ENCODE data around the gene CASZ1.
A peak's percentile ranks its signal among the peaks of the same experiment; 100 is the strongest.

CASZ1 gene

DNA sequence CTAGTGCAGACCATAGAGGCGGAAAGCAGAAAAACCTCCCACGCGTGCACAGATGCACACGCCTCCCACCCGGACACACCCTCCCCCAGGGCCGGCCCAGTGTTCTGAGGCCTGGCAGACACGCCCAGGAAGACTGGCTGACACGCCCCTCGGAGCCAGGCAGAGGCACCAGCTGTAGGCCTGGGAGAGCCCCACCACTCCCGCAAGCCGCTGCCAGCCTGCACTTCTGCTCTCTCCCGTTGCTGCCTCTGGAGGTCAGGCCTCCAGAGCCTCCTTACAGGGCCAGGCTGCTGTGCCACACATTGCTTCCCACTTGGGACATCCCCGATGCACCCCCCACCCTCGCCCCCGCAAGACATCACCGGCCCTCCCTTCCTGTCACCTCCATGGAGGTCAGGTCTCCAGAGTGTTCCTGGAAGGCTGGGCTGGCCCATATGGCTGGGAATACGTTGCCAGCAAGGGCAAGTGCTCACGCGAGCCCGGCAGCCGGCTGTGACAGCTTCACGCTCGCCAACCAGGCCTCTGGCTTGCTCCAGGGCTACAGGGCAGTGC lies 40.4 kb downstream of the CASZ1 start:
- peak; percentile 13 to 33 for DNase-seq (ENCODE audit: extremely low read depth in 1 of 2, low read depth in 1 of 2)

DNA sequence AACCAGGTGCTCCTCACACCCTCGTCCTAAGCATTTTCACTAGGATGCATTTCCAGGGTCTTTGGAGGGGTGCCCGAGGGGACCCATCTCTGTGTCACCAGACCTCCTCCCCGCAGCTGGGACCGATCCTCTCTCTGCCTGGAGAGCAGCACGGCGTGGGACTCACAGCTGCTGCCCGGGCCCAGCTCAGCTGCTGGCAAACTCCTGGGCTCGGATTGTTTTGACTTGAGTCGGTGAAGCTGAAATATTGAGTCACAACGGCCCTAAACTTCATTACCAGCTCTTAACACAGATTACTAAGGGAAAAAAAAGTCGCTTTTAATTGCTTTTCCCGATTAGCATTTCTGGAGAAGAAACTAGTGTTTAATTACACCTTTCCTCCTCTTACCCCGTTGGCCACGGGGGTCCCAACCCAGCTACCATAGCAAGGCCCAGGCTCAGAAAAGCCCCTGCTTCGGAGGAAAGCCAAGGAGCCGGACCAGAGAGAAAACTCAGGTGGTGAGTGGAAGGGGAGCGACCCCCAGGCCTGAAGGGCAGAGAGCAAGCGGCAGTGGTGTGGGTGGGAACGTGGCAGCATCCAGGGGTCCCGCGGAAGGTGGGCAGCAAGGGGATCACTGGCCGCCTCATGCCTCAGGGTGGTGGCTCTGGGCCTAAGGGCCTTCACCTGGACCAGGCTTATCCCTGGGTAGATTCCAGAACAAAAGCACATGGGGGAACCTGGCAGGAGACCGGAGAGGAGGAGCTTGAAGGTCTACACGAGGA lies 41.7 kb downstream of the CASZ1 start:
- no peak for DNase-seq (ENCODE audit: extremely low read depth in 1 of 2, low read depth in 1 of 2)

DNA sequence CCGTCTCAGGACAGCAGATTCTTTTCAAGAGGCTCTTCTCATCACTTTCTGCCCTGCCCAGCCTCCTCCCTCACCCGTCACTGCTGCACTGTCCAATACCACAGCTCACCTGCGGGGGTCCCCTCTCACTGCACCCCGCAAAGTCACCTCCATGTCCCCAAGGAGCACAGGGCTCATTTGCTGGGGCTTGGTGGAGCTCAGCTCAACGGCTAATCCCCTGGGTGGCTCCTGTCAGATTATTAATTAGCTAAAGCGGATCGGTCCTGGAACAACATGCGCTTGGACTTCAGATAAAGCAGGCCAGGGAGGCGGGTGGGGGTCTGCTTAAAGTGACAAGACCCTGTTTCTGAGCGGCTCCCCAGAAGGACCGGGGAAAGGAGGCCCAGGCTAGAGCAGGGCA lies 43.1 kb downstream of the CASZ1 start:
- DNase-seq (ENCODE audit: extremely low read depth in 1 of 2, low read depth in 1 of 2), result no peak

DNA sequence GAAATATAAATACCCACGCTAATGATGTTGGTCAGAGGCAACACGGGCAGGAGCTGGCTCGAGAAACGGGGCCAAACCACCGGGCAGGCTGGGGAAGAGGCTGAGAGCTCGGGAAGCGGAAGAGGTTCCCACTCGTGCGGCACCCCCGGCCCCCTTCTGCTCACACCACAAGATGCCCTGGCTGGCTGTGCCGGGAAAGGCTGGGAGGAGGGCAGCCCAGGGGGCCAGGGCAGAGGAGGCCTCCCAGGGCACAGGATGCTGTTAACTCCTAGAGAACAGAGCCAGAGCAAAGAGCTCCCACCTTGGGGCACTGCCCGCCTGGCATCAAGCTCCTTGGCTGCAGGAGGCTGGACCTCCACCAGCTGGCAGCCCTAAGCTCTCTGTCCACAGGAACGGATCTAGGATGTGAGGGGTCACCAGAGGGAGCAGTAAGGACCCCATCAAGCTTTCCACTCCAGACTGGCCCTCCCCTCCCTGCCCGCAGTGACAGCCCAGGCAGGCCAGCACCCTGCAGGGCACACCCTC lies 44.8 kb downstream of the CASZ1 start:
- no peak for DNase-seq (ENCODE audit: extremely low read depth in 1 of 2, low read depth in 1 of 2)

DNA sequence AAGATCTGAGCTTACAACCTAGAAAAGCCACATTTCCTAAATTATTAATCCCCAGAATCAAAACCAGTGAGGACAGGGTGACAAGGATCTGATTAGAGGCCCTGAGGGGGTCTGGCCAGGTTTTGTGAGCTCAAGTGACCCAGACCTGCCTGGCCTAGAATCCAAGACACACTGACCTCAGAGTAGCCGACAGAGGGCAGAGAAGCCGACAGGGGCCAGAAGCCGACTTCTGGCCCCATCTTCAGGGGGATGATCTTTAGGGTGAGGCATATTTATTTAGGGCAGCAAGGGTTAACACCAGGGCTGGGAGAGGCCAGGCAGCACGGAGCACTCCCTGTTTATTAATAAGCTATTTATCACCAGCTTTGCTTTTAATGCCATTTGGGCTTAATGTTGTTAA lies 45.3 kb downstream of the CASZ1 start:
- DNase-seq (ENCODE audit: extremely low read depth in 1 of 2, low read depth in 1 of 2), result no peak

DNA sequence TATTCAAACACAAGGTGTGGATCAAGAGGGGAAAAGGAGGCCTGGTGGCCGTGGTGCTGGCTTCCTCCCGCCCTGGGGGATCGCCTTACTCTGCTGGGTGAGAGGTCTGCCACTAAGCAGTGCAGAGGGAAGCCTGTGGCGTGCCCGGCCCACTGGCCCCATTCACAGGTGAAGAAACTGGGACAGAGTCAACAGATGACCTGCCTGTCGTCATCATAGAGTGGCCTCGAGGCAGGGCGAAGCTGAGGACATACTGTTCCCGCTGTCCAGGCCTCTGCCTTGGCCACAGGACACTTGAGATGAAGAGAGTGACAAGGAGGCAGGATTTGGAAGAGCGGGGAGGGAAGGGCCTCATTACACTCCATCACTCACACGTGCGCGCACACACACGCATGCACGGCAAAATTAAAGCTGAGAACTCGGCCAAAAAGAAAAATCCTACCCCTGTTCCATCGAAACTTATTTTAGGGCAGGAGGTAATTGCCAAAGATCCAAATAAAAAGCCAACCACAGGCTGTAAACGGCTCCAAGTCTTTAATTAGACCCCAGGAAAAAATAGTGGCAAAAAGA lies 50.5 kb downstream of the CASZ1 start:
- no peak for DNase-seq (ENCODE audit: extremely low read depth in 1 of 2, low read depth in 1 of 2)

DNA sequence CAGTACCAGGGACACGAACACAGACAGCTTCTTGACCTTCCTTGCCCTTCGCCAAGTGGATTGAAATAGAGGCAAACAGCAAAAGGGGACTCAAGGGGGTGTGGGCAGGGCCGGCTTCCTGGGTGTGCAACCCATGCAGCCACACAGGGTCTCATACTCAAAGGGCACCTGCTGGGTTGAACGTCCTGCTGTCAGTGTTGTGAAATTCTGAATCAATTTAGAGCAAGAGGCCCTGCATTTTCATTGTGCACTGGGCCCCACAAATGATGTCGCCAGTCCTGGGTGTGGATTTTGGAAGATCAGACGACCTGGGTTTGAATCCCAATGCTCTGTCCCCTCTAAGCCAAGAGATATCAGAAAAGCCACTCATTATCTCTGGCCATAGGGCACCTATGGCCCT lies 51.1 kb downstream of the CASZ1 start:
- DNase-seq (ENCODE audit: extremely low read depth in 1 of 2, low read depth in 1 of 2), result no peak

DNA sequence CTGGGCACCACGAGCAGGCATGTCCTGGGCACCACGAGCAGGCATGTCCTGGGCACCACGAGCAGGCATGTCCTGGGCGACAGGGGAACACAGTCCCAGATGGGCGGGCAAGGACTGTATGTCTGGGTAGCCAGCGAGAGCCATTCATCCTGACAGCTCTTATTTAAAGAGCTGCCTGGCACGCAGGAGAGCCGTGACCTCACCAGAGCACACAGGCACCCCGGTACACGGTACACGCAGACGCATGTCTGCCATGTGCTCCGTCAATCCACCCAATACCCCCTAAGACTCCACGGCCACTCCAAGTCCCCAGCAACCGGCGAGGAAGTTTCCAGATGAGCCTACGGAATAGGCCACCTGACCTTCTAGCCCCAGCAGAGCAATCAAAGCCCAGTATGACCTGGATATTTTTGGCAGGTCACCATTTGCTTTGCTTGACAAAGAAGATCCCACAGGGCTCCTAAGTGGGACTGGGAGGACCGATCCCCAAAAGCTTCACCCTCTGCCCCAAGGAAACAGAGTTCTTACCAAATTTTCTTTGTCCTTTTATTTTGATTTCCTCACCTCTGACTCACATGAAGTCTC lies 51.7 kb downstream of the CASZ1 start:
- DNase-seq (ENCODE audit: extremely low read depth in 1 of 2, low read depth in 1 of 2), result no peak

DNA sequence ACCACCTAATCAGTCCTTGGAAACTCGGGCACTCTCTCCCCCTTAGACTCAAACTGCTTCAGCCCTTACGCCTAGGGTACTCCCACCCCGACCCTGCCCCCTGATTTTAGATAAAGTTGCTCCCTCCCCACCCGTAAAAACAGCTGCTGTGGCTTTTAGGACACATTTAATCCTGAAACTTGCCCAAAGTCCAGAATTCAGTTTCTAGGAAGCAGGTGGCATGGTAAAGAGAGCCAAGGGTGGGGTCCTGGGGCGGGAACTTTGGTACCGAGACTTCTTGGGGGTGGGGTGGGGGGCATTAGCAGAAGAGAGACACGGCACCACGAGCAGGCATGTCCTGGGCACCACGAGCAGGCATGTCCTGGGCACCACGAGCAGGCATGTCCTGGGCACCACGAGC lies 52.4 kb downstream of the CASZ1 start:
- DNase-seq (ENCODE audit: extremely low read depth in 1 of 2, low read depth in 1 of 2), result no peak

DNA sequence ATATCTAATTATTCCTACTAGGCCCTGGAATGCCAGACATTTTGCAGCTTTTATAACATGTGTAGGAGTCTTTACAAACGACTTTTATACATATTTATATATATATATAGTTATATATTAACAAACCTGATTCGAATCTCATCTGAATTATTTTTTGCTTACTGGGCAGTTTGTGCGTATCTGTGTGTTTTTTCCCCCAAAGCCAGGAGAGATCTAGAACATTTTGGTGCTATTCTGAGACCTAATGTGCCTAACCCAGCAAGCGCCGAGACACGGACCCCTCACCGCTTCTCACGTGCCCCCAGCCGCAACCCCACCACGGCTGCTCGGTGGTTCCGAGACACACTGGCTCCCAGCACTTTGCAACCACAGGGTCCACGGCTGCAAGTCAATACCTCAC lies 54.8 kb downstream of the CASZ1 start:
- no peak for DNase-seq (ENCODE audit: extremely low read depth in 1 of 2, low read depth in 1 of 2)

DNA sequence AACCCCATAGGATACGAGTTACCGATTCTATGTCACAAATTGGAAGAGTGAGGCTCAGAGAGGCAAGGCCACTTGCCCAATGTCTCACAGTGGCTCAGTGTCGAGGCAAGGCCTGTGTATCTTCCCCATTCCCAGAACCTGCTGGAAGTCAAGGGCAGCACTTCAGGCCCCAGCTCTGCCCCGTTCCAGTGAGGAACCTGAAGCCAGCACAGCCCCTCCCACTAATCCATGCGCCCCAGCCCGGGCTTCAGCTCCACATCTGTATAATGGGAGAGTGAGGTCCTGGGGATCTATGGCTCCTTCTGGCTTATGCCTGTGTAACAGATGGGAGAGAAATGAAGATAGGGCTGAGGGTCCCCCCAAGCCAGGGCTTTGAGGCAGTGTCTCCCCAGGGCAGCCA lies 56.3 kb downstream of the CASZ1 start:
- DNase-seq (ENCODE audit: extremely low read depth in 1 of 2, low read depth in 1 of 2), result no peak

DNA sequence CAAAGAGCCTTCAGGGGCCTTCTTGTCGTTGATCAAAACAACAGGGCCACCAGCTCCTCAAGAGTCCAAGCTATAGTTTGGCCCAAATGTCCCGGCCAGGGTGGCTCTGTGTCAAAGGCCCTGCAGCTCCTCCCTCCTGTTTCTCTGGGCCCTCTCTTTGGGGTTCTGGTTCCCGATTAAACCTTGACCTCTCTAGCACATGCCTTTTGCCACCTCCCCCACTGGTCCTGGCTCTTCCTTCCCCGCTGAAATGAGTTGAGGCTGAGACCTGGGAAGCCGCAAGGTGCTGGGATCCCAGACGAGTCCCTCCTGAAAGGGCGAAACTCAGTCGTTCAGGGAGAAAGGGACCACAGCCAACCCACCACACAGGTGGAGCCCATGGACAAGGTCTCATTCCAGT lies 56.9 kb downstream of the CASZ1 start:
- no peak for DNase-seq (ENCODE audit: extremely low read depth in 1 of 2, low read depth in 1 of 2)

DNA sequence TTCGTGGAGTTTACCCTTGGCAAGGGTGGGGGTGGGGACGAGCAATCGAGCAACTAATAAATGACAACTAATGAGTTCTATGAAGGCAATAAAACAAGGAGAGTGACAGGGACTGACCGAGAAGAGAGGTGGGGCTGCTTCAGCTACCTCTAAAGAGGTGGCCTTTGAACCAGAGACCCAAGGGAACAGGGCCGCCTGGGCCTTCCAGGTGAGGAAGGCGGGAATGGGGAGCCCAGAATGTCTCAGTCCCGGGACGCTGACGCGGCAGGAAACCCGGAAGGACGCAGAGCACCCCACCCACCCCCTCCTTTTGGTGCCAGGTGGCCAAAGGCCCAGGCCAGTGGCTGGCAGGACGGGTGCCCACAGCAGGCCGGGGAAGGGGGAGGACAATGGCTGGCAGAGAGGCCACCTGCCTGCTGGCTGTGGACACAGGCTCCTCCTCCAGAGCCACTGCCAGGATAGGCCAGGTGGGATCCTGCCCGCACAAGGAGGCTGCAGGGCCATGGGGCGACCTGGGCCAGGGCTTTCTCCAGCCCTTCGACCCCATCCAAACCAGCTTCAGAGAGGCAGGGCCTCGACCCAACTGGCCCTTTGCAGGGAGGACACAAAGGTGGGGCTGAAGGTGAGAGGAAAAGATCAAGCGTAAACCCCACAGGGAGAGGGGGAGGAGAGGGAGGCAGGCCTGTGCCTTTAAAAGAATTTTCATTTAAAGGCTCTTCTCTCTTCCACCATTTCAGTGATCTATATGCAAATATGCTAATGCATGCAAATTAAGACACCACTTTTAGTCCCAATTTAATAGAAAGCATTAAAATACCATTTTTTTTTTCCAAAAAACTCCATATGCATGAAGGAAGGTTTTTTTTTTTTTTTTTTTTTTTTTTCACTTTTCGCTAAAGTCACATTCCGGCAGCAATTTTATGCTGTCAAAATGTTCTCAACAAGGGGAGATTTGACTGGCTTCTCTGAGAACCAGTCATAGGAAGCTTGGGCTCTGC lies 58.1 kb downstream of the CASZ1 start:
- DNase-seq (ENCODE audit: extremely low read depth in 1 of 2, low read depth in 1 of 2), result no peak

DNA sequence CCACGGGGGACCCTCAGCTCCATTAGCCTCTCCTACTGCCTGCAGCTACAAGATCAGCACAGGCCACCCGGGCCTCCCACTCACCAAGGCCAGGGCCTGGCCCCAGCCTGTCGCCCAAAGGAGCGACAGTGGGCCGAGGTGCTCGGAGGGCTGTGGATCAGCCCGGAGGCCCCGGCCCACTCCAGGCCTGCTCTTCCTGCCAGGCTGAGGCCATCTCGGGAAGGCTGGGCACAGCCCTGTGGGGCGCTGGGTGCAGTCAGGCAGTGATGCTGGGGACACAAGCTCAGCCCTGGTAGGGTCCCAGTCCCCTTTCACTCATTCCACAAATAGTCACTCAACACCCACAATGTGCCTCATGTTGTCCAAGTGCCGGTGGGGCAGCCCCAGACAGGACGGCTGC lies 58.8 kb downstream of the CASZ1 start:
- no peak for DNase-seq (ENCODE audit: extremely low read depth in 1 of 2, low read depth in 1 of 2)

DNA sequence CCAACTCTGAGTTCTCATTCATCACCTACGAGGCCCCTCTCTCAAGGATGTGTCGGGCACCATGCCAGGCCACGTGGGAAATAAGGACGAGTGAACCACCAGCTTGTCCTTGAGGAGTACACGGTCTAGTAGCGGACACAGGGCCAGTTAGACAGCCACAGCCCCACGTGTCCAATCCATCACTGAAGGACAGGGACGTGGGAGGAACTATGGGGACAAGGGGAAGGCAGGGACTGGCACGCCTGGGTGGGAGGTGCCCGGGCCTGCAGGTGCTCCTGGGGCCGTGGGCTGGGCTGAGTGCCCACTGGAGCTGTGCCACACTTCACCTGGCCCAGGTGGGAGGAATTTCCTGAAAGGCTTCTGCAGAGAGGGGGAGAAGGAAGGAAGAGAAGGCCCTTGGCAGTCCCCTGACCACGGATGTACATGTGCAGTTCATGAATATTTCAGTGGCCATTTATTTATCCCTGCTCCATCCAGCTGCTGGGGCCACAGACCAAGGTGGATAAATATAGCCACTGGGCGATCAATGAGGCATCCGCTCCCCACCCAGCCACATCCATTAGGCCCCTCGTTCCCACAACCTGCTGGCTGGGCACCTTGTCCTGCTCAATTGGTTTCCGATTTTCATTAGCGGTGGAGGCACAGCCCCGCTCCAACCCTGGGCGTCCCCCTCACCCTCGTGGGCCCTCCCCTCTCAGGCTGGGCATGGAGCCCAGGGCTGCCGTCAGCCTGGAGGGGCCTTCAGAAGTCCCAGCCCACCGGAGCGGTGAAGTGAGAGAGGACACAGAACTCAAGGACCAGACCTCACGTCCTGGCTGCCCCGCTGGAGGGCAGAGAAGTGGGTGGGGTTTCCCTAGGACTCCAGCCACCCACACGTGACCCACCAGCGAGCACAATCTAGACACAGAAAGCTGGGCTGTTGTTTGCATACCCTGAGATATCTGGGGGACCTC lies 59.5 kb downstream of the CASZ1 start:
- no peak for DNase-seq (ENCODE audit: extremely low read depth in 1 of 2, low read depth in 1 of 2)

DNA sequence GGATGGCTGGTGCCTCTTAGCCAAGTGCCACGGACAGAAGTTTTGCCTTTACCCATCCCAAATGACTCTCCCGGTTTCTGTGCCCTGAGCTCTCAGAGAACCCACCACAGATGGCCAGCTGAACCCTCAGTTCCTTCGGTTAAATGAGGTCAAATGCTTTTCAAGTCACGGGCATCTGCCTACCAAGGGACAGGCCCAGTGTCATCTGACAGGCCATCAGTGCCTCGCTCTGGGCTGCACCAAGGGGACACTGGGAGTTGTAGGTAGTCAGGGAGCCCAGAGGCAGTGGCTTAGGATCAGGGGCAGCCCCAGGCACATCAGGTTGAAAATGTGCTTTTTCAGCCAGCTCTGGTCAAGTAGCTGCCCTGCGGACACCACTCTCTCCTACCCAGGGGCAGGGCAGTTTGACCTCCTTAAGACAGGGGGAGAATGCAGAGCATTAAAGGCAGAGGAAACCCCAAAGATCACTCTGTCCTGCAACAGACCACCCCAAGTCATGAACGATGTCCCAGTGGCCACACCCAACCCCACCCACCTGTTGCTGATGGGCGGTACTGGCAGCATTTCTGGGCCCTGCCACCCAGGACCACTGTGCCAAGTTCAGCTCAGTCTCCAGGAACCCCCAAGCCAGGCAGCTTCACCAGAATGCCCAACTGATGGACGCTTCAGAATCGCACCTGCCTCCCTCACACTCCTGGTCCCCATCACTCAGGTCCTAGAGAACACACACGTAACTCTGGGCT lies 60.7 kb downstream of the CASZ1 start:
- DNase-seq (ENCODE audit: extremely low read depth in 1 of 2, low read depth in 1 of 2), result no peak

DNA sequence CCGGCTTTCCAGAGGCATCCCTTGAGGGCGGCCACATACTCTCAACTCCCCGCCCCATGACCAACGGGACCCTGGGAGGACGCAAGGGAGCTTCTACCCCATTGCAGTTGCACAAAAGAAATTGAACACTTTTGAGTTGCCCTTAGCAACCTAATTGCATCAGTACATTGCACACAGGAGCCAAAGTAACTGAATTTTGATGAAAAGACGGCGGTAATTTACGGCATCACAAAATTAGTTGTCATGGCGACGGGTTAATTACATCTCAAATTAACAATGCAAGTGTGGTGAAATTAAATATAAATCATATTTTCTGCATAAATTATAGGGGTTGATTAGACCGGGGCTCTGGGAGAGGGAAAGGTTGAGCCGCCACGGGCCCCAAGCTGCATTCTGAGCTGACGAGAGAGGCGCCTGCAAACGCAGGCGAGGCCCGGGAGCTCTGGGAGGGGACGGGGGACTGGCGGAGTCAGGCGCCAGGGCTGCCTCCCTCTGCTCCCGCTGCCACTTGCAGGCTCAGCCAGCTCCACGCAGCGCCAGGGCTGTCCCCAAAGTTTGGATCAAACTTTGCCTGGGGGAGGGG lies 61.4 kb downstream of the CASZ1 start:
- no peak for DNase-seq (ENCODE audit: extremely low read depth in 1 of 2, low read depth in 1 of 2)

DNA sequence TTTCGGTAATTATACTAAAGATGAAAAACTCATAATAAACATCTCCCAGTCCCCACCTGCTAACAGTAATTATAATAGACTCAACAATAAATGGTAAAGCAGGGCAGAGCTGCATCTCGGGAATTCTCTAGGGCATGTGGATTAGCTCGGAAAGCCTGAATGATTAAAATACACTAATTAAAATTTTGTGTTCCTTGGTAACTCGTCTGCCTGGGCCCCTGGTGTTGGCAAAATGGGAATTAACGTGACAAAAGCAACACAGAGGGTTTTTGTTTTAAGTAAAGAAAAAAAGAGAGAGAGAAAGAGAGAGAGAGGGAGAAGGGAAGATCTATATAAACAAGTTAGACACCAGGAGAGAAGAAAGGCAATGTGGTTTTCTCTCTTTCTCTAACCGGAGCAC lies 62.1 kb downstream of the CASZ1 start:
- no peak for DNase-seq (ENCODE audit: extremely low read depth in 1 of 2, low read depth in 1 of 2)
